GM10248 (cell line): ENCODE data around the gene KRT82.

ENCODE experiments used
- CTCF ChIA-PET: fragments of 300-600 bp; sonication (Branson Sonifier 250); formaldehyde crosslinking; extraction: SDS; loops from one replicate; lab custom pipeline; 2021; ENCODE audit warnings: antibody characterized with exemption; lab: Yijun Ruan, JAX
- POLR2A ChIA-PET: fragments of 350-650 bp; sonication (Branson Sonifier 250); formaldehyde crosslinking; extraction: SDS; loops from one replicate; lab custom pipeline; 2020; ENCODE audit warnings: antibody characterized with exemption; lab: Yijun Ruan, JAX
- DNase-seq: peaks from one replicate; pipeline ENCODE4 v3.0.0; 2012; ENCODE audit errors: extremely low spot score
- CTCF ChIP-seq: IDR thresholded peaks from 2 replicates; pipeline ENCODE4 v1.5.1; 2012; ENCODE audit warnings: mild to moderate bottlenecking, low read depth; ENCODE audit errors: extremely low read depth, missing control alignments, control extremely low read depth

Gene KRT82

DNA sequence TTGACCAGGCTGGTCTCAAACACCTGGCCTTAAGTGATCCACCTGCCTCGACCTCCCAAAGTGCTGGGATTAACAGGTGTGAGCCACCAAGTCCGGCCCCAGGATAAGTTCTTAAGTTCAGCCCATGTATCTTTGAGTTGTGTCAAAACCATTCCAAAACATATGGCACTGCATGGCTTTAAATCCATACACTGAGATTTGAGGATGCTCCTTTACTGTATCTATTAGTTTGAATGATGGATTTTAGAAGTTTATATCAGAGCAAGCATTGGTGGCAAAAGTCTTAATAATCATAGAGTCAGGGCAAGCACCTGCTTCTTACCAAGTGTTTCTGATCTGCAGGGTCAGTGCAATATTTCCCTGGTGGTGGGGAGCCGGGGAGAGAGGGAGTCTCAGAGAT, 39.7 kb upstream of the KRT82 start:
- ChIA-PET POLR2A (no interaction called here), CTCF (no interaction called here)
- no peak for TF ChIP-seq CTCF
- no peak for DNase-seq

GRCh38 chr12:52444647-52445595, 38.8 kb upstream of the KRT82 start:
- DNase-seq: no peak
- no peak for TF ChIP-seq CTCF
- POLR2A ChIA-PET: no interaction called here
- CTCF ChIA-PET: no interaction called here

DNA sequence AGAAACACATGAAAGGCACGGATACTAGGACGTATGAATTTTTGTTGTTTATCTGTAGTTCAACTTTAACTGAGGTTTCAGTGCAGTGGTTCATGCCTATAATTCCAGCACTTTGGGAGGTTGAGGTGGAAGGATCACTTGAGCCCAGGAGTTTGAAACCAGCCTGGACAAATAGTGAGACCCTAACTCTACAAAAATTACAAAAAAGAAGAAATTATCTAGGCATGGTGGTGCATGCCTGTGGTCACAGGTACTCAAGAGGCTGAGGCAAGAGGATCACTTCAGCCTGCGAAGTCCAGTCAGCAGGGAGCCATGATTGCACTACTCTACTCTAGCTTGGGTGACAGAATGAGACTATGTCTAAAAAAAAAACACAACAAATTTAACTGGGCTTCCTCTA, 37.8 kb upstream of the KRT82 start:
- CTCF ChIA-PET: no interaction called here
- no peak for DNase-seq
- POLR2A ChIA-PET: no interaction called here
- TF ChIP-seq CTCF: no peak

GRCh38 chr12:52442600-52443061, 36.5 kb upstream of the KRT82 start:
- ChIA-PET CTCF (interaction anchor here (1.0 kb wide), 1 partner anchor 13 kb away, joined by 3 read pairs; no protein-coding TSS in a partner anchor), POLR2A (no interaction called here)
- no peak for TF ChIP-seq CTCF
- DNase-seq: no peak

- CTCF ChIA-PET: interaction anchor here (1.0 kb wide), 1 partner anchor 10 kb away, joined by 3 read pairs; no protein-coding TSS in a partner anchor
- DNase-seq: no peak
- no peak for TF ChIP-seq CTCF
- POLR2A ChIA-PET: no interaction called here
Observed at GRCh38 chr12:52441320-52441911, 35.3 kb upstream of the KRT82 start.

- TF ChIP-seq CTCF: no peak
- POLR2A ChIA-PET: no interaction called here
- CTCF ChIA-PET: interaction anchor here (1.0 kb wide), 1 partner anchor 9 kb away, joined by 3 read pairs; no protein-coding TSS in a partner anchor
- no peak for DNase-seq
Observed at GRCh38 chr12:52440821-52441319, 34.7 kb upstream of the KRT82 start.
